ENCODE results near the gene GPC6.

Gene GPC6

GRCh38 chr13:93660391-93661063 is 433.9 kb downstream of the GPC6 start:
- H3K27me3 ChIP-seq (replicated peaks) = no peaks in the 10 kb centered on the region
- no peak for TF ChIP-seq CTCF (IDR thresholded peaks at IDR 0.05; ENCODE audit: low read depth, low read length, missing control alignments)
- in situ Hi-C loops (cut with HindIII; ENCODE audit: low pct_ligation_motif_present, low sequenced_read_pairs) = no loop called here

GRCh38 chr13:93670866-93671265 is 444.3 kb downstream of the GPC6 start:
- no peak for DNase-seq
- H3K36me3 ChIP-seq (replicated peaks) = no peaks in the 10 kb centered on the region
- H3K4me3 ChIP-seq (ENCODE audit: low read depth, low read length) = no peak overlapping the region
- no peak for TF ChIP-seq CTCF (IDR thresholded peaks at IDR 0.05; ENCODE audit: low read depth, low read length, missing control alignments)
- in situ Hi-C loops (cut with HindIII; ENCODE audit: low pct_ligation_motif_present, low sequenced_read_pairs) = no loop called here
- H3K27ac ChIP-seq = no peak overlapping the region
- H3K27me3 ChIP-seq (replicated peaks) = no peaks in the 10 kb centered on the region

More at GRCh38 chr13:93660391-93661063, 433.9 kb downstream of the GPC6 start:
- H3K4me3 ChIP-seq (ENCODE audit: low read depth, low read length) = no peak overlapping the region
- DNase-seq = no peak
- no peak overlapping the region for H3K27ac ChIP-seq
- no peaks in the 10 kb centered on the region for H3K36me3 ChIP-seq (replicated peaks)

- TF ChIP-seq CTCF (IDR thresholded peaks at IDR 0.05; ENCODE audit: low read depth, low read length, missing control alignments) = no peak
- H3K4me3 ChIP-seq (ENCODE audit: low read depth, low read length) = no peak overlapping the region
- H3K27me3 ChIP-seq (replicated peaks) = no peaks in the 10 kb centered on the region
- in situ Hi-C loops (cut with HindIII; ENCODE audit: low pct_ligation_motif_present, low sequenced_read_pairs) = no loop called here
- no peak overlapping the region for H3K27ac ChIP-seq
- DNase-seq = no peak
- no peaks in the 10 kb centered on the region for H3K36me3 ChIP-seq (replicated peaks)
These were observed 446.4 kb downstream of the GPC6 start for GRCh38 chr13:93672996-93673395.

- in situ Hi-C loops (cut with HindIII; ENCODE audit: low pct_ligation_motif_present, low sequenced_read_pairs) = no loop called here
- no peak for DNase-seq
These were observed 447.3 kb downstream of the GPC6 start for GRCh38 chr13:93673885-93674284.

GRCh38 chr13:93674337-93674755 is 447.7 kb downstream of the GPC6 start:
- no peak for DNase-seq
- no peak for TF ChIP-seq CTCF (IDR thresholded peaks at IDR 0.05; ENCODE audit: low read depth, low read length, missing control alignments)
- H3K27me3 ChIP-seq (replicated peaks) = no peaks in the 10 kb centered on the region
- in situ Hi-C loops (cut with HindIII; ENCODE audit: low pct_ligation_motif_present, low sequenced_read_pairs) = no loop called here
- no peak overlapping the region for H3K4me3 ChIP-seq (ENCODE audit: low read depth, low read length)
- H3K36me3 ChIP-seq (replicated peaks) = no peaks in the 10 kb centered on the region
- no peak overlapping the region for H3K27ac ChIP-seq

More at GRCh38 chr13:93673885-93674284, 447.3 kb downstream of the GPC6 start:
- Histone ChIP-seq H3K27me3 (replicated peaks) (no peaks in the 10 kb centered on the region), H3K36me3 (replicated peaks) (no peaks in the 10 kb centered on the region), H3K27ac (no peak overlapping the region), H3K4me3 (ENCODE audit: low read depth, low read length) (no peak overlapping the region)
- no peak for TF ChIP-seq CTCF (IDR thresholded peaks at IDR 0.05; ENCODE audit: low read depth, low read length, missing control alignments)

- DNase-seq = no peak
- Histone ChIP-seq H3K27me3 (replicated peaks) (no peaks in the 10 kb centered on the region), H3K27ac (no peak overlapping the region), H3K36me3 (replicated peaks) (no peaks in the 10 kb centered on the region), H3K4me3 (ENCODE audit: low read depth, low read length) (no peak overlapping the region)
- in situ Hi-C loops (cut with HindIII; ENCODE audit: low pct_ligation_motif_present, low sequenced_read_pairs) = no loop called here
- TF ChIP-seq CTCF (IDR thresholded peaks at IDR 0.05; ENCODE audit: low read depth, low read length, missing control alignments) = no peak
These were observed 453.7 kb downstream of the GPC6 start for GRCh38 chr13:93680329-93680728.

All from brain microvascular endothelial cell (primary cell).